TTC549 (cell line): Measurements from ENCODE around the gene STPG3.

Source experiments
- FAIRE-seq: peaks from 2 replicates; lab custom pipeline; 2012; peaks lifted over from hg19 to GRCh38; lab: Jason Lieb, UNC

The STPG3 gene

DNA sequence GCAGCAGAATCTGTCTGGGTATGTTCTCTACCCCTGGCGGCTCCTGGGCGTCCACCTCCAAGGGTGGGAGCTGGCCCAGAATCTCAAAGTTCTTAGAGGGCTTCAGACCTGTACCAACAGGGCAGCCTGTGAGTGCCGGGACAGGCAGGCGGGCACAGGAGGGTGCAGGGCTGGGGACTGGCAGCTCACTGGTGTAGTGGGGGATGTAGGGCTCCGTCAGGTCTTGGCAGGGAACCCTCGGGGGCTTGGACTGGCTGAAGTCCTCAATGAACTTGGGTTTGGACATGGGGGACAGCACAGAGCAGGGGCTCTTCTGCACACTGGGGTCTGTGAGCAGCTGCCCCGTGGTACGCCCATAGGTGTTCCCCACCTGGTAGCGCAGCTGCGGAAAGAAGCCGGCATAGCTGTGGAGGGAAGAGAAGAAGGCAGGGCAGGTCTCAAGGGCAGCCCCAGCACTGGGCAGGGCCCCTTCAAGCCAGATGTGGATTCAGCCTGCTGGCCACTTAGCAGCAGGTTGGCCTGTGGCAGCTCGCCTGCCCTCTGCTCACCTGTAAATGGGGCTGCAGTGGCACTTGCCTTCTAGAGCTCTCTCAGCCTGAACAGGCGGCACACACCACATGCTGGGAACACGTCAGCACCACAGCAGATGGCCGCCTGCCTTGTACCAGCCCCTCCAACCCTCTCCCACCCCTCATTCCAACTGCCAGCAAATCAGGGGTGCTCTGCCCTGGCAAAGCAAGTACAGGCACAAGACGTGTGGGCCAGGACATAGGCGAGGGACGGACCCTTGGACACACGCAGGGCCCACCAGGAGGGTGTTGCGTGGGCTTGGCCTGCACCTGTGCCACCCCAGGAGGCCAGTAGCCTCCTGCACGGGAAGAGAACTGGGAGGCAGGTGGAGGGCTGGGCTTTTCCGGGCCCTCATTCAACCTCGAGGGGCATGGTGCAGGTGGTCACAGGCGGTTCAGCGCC is 5.3 kb upstream of the STPG3 start:
- FAIRE-seq = no peak

DNA sequence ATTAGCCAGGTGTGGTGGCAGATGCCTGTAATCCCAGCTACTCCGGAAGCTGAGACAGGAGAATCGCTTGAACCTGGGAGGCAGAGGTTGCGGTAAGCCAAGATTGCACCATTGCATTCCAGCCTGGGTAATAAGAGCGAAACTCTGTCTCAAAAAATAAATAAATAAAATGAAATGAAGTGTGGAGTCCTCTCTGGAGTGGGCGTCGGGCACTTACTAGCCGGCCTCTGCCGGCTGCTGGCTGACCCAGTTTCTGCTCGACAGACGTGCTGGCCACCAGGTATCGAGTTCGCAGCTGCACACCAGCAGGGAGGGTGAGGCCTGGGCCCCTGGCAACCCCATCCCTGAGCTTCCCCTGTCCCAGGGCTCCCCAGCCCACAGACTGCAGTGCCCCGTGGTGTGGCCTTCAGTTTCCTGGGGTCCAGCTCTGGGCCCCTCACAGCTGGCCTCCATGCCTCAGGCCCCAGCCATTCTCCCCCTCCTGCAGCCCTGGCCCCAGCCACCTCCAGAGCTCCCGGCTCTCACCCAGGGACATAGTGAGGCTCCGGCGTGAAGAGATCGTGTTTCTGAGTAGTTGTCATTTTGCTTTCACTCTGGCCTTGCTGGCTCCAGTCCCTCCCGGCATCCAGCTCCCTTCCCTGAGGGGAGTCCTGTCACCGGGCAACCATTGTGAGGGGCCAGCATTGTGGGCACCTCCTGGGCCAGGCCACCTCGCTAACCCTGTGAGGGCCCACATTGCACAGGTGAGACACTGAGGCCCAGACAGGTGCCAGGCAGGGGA is 3.8 kb upstream of the STPG3 start:
- FAIRE-seq = no peak

DNA sequence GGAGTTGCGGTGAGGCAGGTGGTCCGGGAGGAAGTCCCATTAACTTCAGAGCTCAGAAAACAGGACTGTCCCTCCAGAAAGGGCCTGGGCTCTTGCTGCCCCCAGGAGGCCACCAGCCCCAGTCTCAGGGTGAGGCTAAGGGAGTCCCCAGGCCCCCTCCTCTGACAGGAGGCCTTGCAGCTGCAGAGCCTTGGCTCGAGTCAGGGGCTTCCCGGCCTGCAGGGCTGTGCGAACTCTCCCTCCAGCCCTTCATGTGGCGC is 3.2 kb upstream of the STPG3 start:
- FAIRE-seq = no peak

GRCh38 chr9:137250329-137251193 is 525 bp upstream of the STPG3 start:
- no peak for FAIRE-seq

DNA sequence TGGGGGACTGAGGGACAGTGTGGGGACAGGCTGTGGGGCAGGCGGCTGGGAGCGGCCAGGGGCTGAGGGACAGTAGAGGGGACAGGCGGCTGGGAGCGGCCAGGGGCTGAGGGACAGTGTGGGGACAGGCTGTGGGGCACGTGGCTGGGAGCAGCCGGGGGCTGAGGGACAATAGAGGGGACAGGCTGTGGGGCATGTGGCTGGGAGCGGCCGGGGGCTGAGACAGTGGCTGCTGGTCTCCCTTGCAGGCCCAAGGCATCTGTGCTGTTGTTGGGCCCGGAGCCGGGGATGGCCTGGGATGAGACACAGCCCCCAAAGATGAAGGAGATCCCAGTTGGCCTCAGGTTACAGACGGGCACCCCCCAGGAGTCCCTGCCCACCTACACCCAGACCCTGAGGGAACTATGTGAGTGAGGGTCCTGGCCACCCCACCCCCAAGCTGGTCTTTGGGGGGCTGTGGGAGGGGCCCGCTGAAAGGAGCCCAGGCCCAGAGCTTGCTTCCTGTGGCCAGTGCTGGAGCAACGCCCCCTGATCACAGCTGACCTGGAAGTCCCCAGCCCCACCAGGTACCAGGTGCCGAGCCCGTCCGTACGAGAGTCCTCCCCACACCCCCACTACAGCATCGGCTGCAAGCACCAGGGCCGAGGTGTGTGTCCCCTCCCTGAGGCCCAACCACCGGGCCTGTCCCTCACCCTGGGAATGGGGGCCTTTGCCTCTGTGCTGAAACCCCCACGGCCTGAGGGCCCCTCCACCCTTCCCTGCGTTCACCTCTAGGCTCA is 593 bp downstream of the STPG3 start:
- no peak for FAIRE-seq

DNA sequence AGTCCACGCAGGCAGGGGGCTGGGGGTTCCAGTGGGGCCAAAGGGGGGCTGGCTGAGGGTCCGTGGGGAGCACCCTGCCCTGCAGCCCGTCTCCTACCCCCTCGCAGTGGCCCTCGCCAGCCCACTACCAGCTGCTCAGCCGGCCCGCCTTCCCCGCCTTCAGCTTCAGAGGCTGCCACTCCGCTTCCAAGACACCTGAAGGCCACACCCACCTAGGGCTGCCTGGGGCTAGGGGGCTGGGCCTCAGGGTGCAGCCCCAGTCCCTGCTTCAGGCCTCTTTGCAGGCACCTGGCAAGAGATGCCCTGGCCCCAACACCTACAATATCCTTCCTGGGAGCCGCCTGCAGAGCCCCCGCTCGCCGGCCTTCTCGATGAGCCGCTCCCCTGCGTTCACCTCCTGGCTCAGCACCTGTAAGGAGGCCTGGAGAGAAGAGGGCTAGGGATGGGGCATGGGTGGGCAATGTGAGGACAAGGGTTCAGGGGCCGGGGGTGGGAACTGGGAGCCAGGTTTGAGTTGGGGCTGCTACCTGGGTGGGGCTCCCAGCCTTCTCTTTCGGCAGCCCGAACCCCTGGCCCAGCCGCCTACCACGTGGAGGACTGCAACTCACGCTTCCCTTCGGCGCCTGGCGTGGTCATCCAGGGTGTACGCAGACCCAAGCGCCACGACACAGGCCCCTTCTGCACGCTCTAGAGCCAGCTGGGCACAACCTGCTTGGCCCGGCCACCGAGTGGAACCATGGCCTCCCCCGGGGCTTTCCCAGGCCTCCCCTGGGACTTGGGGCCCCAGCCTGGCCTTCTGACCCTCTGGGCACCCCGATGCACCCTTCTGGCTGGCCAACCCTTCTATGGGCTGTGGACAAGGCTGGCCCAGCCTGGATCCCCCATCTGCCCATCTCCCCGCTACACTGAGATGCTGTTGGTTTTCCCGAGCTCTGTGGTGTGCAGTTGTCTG is 1.7 kb downstream of the STPG3 start:
- FAIRE-seq = no peak

DNA sequence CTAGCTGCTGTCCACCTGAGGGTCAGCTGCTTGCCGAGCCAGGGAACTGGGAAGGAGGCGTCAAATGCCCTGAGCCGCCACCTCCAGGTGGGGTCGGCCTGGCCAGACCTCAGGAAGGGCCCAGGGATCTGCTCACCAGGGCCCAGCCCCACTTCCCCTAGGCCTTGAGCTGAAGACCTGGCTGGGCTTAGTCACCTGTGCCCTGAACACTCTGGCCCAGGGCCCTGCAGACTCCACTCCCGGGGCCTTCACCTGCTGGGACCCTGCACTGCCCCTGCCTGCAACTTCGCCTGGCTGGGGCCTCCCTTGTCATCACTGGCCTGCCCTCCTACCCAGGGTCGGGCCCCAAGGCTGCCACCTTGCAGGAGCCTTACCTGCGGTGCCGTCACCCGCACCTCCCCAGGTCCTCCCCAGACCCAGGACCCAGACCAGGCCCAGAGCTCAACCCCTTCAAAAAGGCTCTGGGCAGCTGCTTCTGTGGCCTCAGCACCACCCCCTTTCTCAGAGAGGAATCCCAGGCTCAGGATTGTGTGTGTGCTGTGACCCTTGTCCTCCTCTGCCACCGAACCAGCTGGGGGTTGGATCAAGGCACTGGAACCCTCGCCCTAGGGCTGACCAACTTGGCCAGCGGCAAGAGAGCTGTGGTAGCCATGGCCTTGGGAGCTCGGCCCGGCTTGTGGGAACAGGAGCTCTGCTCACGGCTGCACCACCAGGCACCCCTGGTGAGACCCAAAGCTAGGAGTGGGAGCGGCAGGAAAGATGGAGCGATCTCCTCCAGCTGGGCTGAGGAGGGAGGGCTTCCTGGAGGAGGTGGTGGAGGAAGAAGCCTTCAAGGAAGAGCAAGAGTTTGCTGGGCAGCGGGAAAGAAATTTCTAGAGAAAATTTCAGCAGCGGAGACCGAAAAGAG is 2.9 kb downstream of the STPG3 start:
- FAIRE-seq = no peak

- FAIRE-seq = no peak
Measured at GRCh38 chr9:137254624-137255447, 3.8 kb downstream of the STPG3 start, which contains the start of gene NELFB. NELFB (plus strand) TSS chr9:137255327.

- FAIRE-seq = no peak
Measured at GRCh38 chr9:137255448-137256114, 4.5 kb downstream of the STPG3 start.

DNA sequence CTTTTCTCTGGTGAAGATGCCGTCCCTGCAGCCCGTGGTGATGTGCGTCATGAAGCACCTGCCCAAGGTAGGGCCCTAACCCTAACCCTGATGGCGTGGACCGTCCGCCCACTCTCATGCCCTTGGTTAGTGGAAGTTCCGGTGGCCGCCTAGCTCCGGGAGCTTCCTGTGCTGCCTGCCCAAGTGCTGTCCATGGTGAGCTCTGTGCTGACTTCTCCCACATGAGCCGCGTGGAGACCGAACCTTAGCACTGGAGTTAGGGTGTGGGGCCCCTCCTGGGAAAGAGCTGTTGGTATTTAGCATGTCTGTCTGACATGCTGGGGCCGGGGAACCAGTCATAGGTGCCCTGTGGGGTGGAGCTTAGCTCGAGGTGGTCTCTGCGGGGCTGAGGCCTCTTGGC is 5.3 kb downstream of the STPG3 start:
- FAIRE-seq = no peak

- no peak for FAIRE-seq
Measured at GRCh38 chr9:137256856-137257255, 5.8 kb downstream of the STPG3 start.

- peak; percentile 78 for FAIRE-seq
Measured at GRCh38 chr9:137262173-137262908, 11.3 kb downstream of the STPG3 start.

DNA sequence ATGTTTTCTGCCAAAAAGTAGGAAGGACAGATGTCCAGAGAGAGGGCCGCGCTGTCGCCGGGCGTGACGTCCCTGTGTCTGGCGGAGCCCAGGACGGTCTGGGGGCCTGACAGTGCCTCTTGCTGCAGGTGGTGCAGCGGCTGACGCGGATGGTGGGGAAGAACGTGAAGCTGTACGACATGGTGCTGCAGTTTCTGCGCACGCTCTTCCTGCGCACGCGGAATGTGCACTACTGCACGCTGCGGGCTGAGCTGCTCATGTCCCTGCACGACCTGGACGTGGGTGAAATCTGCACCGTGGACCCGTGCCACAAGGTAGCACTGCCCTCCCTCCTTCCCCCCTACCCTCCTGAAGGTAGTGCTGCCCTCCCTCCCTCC is 11.8 kb downstream of the STPG3 start:
- no peak for FAIRE-seq

- no peak for FAIRE-seq
Measured at GRCh38 chr9:137263506-137263905, 12.4 kb downstream of the STPG3 start.

DNA sequence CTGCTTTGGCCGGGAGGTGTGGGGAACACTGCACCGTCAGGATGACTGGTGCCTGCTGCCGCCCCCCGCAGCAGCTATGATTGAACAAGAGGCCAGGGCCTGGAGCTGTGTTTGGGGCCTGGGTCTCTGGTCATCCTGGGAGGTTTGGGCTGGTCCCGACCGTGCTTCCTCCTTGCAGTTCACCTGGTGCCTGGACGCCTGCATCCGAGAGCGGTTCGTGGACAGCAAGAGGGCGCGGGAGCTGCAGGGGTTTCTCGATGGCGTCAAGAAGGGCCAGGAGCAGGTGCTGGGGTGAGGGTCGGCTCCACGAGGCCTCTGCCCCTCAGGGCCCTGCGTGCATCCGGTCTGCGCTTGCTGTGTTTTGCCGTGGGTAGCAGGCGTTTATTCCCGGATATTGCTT is 13.0 kb downstream of the STPG3 start:
- no peak for FAIRE-seq

GRCh38 chr9:137265496-137266161 is 14.5 kb downstream of the STPG3 start:
- no peak for FAIRE-seq

DNA sequence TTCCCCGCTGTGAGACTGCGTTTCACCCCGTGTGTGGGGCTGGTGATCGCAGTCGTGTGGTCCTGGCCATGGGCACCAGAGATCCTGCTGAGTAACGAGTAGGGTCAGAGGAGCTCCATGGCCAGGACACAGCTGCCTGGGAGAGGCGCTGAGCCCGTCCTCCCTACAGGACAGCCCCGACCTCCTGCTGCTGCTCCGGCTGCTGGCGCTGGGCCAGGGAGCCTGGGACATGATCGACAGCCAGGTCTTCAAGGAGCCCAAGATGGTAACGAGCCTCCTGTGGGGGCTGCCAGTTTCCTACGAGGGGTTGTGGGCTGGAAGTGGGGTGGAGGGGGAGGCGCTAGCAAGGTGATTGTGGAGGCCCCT is 15.1 kb downstream of the STPG3 start:
- no peak for FAIRE-seq
